ENCODE results near the gene GCH1.

Gene GCH1

GRCh38 chr14:54848910-54849309, 53.7 kb downstream of the GCH1 start:
- Histone ChIP-seq H3K4me3 (replicated peaks; ENCODE audit: insufficient read depth, low read length) (no peak overlapping the region), H3K27ac (replicated peaks) (no peak overlapping the region), H3K27me3 (ENCODE audit: insufficient read depth, poor library complexity, severe bottlenecking) (no peaks in the 10 kb centered on the region)
- no peak for TF ChIP-seq REST (IDR thresholded peaks at IDR 0.05; ENCODE audit: insufficient replicate concordance, low read depth)
- no peak for TF ChIP-seq SPI1 (IDR thresholded peaks at IDR 0.05; ENCODE audit: borderline replicate concordance, low read depth)
- no peak for TF ChIP-seq GABPA (IDR thresholded peaks at IDR 0.05; ENCODE audit: low read depth)
- TF ChIP-seq CTCF (IDR thresholded peaks at IDR 0.05; ENCODE audit: insufficient read depth, low read length) = no peak
- no peak for TF ChIP-seq POLR2AphosphoS5 (IDR thresholded peaks at IDR 0.05; ENCODE audit: low read depth)
- DNase-seq (ENCODE audit: low read depth in 1 of 2, low spot score in 1 of 2) = no peak

DNA sequence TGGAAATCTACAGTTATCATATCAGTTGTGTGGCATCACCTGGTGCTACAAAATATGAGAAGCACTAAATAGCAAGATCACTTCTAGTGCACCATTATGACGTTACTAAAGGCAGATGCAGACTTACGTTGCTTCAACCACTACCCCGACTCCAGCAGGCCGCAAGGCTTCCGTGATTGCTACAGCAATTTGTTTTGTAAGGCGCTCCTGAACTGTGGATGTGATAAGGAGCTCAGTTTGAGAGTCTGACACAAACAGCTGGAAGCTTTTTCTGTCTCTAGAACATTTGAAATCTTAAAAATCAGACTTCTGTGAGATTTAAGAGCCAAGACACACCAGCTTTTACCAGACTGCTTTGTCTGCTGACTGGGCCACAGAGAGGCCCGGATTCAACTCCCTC, 57.0 kb downstream of the GCH1 start:
- Histone ChIP-seq H3K27me3 (ENCODE audit: insufficient read depth, poor library complexity, severe bottlenecking) (peaks cover 3% of the 10 kb centered on the region), H3K27ac (replicated peaks) (no peak overlapping the region), H3K4me3 (replicated peaks; ENCODE audit: insufficient read depth, low read length) (no peak overlapping the region)
- no peak for TF ChIP-seq POLR2AphosphoS5 (IDR thresholded peaks at IDR 0.05; ENCODE audit: low read depth)
- TF ChIP-seq CTCF (IDR thresholded peaks at IDR 0.05; ENCODE audit: insufficient read depth, low read length) = no peak
- TF ChIP-seq GABPA (IDR thresholded peaks at IDR 0.05; ENCODE audit: low read depth) = no peak
- no peak for TF ChIP-seq REST (IDR thresholded peaks at IDR 0.05; ENCODE audit: insufficient replicate concordance, low read depth)
- no peak for TF ChIP-seq SPI1 (IDR thresholded peaks at IDR 0.05; ENCODE audit: borderline replicate concordance, low read depth)
- no peak for DNase-seq (ENCODE audit: low read depth in 1 of 2, low spot score in 1 of 2)

- H3K27ac ChIP-seq (replicated peaks) = no peak overlapping the region
- no peak for TF ChIP-seq GABPA (IDR thresholded peaks at IDR 0.05; ENCODE audit: low read depth)
- TF ChIP-seq CTCF (IDR thresholded peaks at IDR 0.05; ENCODE audit: insufficient read depth, low read length) = no peak
- no peak for TF ChIP-seq POLR2AphosphoS5 (IDR thresholded peaks at IDR 0.05; ENCODE audit: low read depth)
- TF ChIP-seq REST (IDR thresholded peaks at IDR 0.05; ENCODE audit: insufficient replicate concordance, low read depth) = no peak
- no peak for TF ChIP-seq SPI1 (IDR thresholded peaks at IDR 0.05; ENCODE audit: borderline replicate concordance, low read depth)
- no peak overlapping the region for H3K4me3 ChIP-seq (replicated peaks; ENCODE audit: insufficient read depth, low read length)
Measured at GRCh38 chr14:54844479-54844878, 58.1 kb downstream of the GCH1 start.

More at GRCh38 chr14:54844479-54844878, 58.1 kb downstream of the GCH1 start:
- peaks cover 3% of the 10 kb centered on the region for H3K27me3 ChIP-seq (ENCODE audit: insufficient read depth, poor library complexity, severe bottlenecking)
- no peak for DNase-seq (ENCODE audit: low read depth in 1 of 2, low spot score in 1 of 2)

Measured in HL-60 (cell line).